OCI-LY3 (cell line): ENCODE data around the gene ABCB9.

Source experiments
- EZH2phosphoT487 ChIP-seq: fragments of 200-600 bp; shearing (Covaris generic); IDR thresholded peaks from 2 replicates; pipeline ENCODE4 v1.6.1; 2018; ENCODE audit warnings: antibody characterized with exemption, mixed run types, low read depth
- TF ChIP-seq, protein P1 (sequence below): fragments of 200-600, 300-600 bp; sonication (generic); IDR thresholded peaks from 2 replicates; pipeline ENCODE4 v1.5.1; 2014; ENCODE audit warnings: antibody characterized with exemption, low read length, low read depth

DNA sequence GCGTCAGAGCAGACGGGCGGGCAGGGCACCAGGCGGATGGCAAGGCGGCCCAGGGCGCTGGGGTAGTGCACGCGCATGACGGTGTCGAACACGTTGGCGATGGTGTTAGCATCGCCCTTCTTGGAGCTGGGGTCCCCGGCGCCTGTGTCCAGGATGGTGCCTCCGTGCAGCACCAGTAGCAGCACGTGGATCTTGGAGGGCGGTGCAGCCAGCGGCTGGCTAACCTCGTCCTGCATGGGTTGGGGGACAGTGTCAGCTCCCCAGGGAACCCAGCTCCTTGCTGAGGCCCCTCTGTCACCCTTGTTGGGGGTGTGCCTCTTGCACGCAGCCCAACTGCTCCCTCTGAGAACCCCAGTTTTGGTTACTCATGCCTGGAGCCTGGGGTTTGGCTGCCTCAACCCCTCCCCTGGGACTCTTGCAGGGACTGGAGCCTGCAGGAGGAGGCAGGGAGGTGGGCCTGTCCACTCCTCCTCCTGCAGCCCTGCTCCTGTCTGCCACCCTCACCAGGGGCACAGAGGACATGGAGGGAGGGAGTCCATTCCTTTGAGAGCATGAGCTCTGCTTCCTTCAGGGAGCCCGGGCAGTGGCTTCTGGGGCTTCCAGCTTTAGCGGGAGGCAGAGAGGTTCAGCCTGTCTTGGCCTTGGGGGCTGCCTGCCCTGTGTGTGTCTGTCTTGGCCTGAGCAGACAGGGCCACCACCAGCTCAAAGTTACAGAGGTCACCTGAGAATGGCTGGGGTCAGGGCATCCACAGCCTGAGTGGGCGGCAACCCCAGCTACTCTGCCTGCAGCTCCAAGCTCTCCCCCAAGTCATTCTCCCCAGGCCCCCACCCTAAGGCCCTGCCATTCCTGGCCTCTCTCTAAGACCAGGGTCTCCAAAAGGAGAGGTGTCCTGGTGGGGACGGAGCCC, 31.3 kb upstream of the ABCB9 start:
- TF ChIP-seq, protein P1, sequence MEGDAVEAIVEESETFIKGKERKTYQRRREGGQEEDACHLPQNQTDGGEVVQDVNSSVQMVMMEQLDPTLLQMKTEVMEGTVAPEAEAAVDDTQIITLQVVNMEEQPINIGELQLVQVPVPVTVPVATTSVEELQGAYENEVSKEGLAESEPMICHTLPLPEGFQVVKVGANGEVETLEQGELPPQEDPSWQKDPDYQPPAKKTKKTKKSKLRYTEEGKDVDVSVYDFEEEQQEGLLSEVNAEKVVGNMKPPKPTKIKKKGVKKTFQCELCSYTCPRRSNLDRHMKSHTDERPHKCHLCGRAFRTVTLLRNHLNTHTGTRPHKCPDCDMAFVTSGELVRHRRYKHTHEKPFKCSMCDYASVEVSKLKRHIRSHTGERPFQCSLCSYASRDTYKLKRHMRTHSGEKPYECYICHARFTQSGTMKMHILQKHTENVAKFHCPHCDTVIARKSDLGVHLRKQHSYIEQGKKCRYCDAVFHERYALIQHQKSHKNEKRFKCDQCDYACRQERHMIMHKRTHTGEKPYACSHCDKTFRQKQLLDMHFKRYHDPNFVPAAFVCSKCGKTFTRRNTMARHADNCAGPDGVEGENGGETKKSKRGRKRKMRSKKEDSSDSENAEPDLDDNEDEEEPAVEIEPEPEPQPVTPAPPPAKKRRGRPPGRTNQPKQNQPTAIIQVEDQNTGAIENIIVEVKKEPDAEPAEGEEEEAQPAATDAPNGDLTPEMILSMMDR: no peak
- TF ChIP-seq EZH2phosphoT487: no peak
